MCF 10A (cell line): ENCODE data around the gene MAB21L4. TPM values are rescaled to one million over a fixed set of nuclear protein-coding genes. Genes with fewer than 3 reads are reported as not detected.
A peak's percentile ranks its signal among the peaks of the same experiment; 100 is the strongest.

Source experiments
- BruUV-seq: library from RNA; stranded (reverse); fragments of 400-500 nt; replicated peaks from 2 replicates; lab custom pipeline; 2021; lab: Mats Ljungman, UMichigan
- CTCF ChIA-PET: fragments of 300-600 bp; sonication (Branson Sonifier 250); formaldehyde crosslinking; extraction: SDS; loops from one replicate; lab custom pipeline; 2021; ENCODE audit warnings: antibody characterized with exemption, inconsistent platforms; lab: Yijun Ruan, JAX
- POLR2A ChIA-PET: fragments of 300-600, 350-650 bp; sonication (Branson Sonifier 250); formaldehyde crosslinking; extraction: SDS; loops from one replicate; lab custom pipeline; 2020; ENCODE audit warnings: antibody characterized with exemption, inconsistent platforms; lab: Yijun Ruan, JAX
- DNase-seq: peaks from one replicate; pipeline ENCODE4 v3.0.0-alpha.2; 2018; ENCODE audit not compliant: unreplicated experiment
- H3K27ac Mint-ChIP-seq: one replicate; pipeline ENCODE4 v1.8.0; 2022; ENCODE audit warnings: mild to moderate bottlenecking, low read depth, mixed read lengths; ENCODE audit not compliant: unreplicated experiment
- H3K27me3 Mint-ChIP-seq: one replicate; pipeline ENCODE4 v1.8.0; 2022; ENCODE audit warnings: mixed read lengths; ENCODE audit not compliant: insufficient read depth, unreplicated experiment
- H3K36me3 Mint-ChIP-seq: one replicate; pipeline ENCODE4 v1.8.0; 2022; ENCODE audit warnings: mild to moderate bottlenecking, moderate library complexity, mixed read lengths; ENCODE audit not compliant: insufficient read depth, unreplicated experiment
- H3K4me1 Mint-ChIP-seq: one replicate; pipeline ENCODE4 v1.8.0; 2022; ENCODE audit warnings: mixed read lengths; ENCODE audit not compliant: insufficient read depth, unreplicated experiment
- H3K4me3 Mint-ChIP-seq: one replicate; pipeline ENCODE4 v1.8.0; 2022; ENCODE audit warnings: mild to moderate bottlenecking, moderate library complexity, mixed read lengths; ENCODE audit not compliant: unreplicated experiment
- H3K9me3 Mint-ChIP-seq: one replicate; pipeline ENCODE4 v1.8.0; 2022; ENCODE audit warnings: mixed read lengths; ENCODE audit not compliant: unreplicated experiment
- CTCF ChIP-seq: fragments of 200-600 bp; IDR thresholded peaks from one replicate; pipeline ENCODE4 v1.8.0; 2022; ENCODE audit warnings: antibody characterized with exemption, mild to moderate bottlenecking; ENCODE audit not compliant: unreplicated experiment
- intact Hi-C: fragments of 100-400 bp; cut with micrococcal nuclease; formaldehyde crosslinking; loops from 2 replicates; pipeline ENCODE4 v1.14.1; 2022
- total RNA-seq: library from RNA; stranded (reverse); gene quantifications from 2 replicates; pipeline ENCODE4 v1.2.3, GENCODE V29; 2022

MAB21L4 gene
- total RNA-seq, 1 experiment from 2014 or later: not detected

- peak; percentile 55 for DNase-seq
- Mint-ChIP-seq H3K27ac (no peak within 1 kb of the TSS), H3K4me1 (peaks cover 13% of the 10 kb centered on the region), H3K27me3 (peaks cover 11% of the 10 kb centered on the region), H3K36me3 (no peaks in the 10 kb centered on the region), H3K4me3 (no peak within 1 kb of the TSS), H3K9me3 (no peaks in the 10 kb centered on the region)
- intact Hi-C loops: no loop called here
- CTCF ChIA-PET: interaction anchor here (0.6 to 1.4 kb wide), 2 partner anchors 17 to 1010 kb away, joined by 3 read pairs; no protein-coding TSS in a partner anchor
- POLR2A ChIA-PET: interaction anchor here (0.6 kb wide), 1 partner anchor 193 kb away, joined by 3 read pairs; no protein-coding TSS in a partner anchor
- no peak for TF ChIP-seq CTCF
- BruUV-seq: no TSS peak
Observed at GRCh38 chr2:240868286-240869108, 27.5 kb downstream of the MAB21L4 start, which contains the start of gene AGXT. Gene AGXT, plus strand, starts transcription at chr2:240868824. Its CDS starts 42 bp downstream, at chr2:240868866.

GRCh38 chr2:240865391-240865790 lies 30.6 kb downstream of the MAB21L4 start:
- no TSS peak for BruUV-seq

GRCh38 chr2:240864475-240864874 lies 31.5 kb downstream of the MAB21L4 start:
- Mint-ChIP-seq H3K27ac (no peak overlapping the region), H3K4me3 (no peak overlapping the region), H3K9me3 (no peaks in the 10 kb centered on the region), H3K36me3 (no peaks in the 10 kb centered on the region), H3K27me3 (peaks cover 11% of the 10 kb centered on the region), H3K4me1 (peaks cover 13% of the 10 kb centered on the region)
- DNase-seq: no peak
- CTCF ChIA-PET: interaction anchor here (0.7 kb wide), 1 partner anchor 352 kb away, joined by 3 read pairs; no protein-coding TSS in a partner anchor
- TF ChIP-seq CTCF: no peak
- BruUV-seq: no TSS peak
- POLR2A ChIA-PET: no interaction called here
- intact Hi-C loops: no loop called here

More at GRCh38 chr2:240865391-240865790, 30.6 kb downstream of the MAB21L4 start:
- H3K4me3 Mint-ChIP-seq: no peak overlapping the region
- no peaks in the 10 kb centered on the region for H3K36me3 Mint-ChIP-seq
- no peaks in the 10 kb centered on the region for H3K9me3 Mint-ChIP-seq
- POLR2A ChIA-PET: no interaction called here
- intact Hi-C loops: no loop called here
- TF ChIP-seq CTCF: no peak
- CTCF ChIA-PET: no interaction called here
- DNase-seq: no peak
- peaks cover 11% of the 10 kb centered on the region for H3K27me3 Mint-ChIP-seq
- no peak overlapping the region for H3K27ac Mint-ChIP-seq
- peaks cover 13% of the 10 kb centered on the region for H3K4me1 Mint-ChIP-seq

- no peak overlapping the region for H3K27ac Mint-ChIP-seq
- no peak for DNase-seq
- BruUV-seq: no TSS peak
- TF ChIP-seq CTCF: no peak
- no peaks in the 10 kb centered on the region for H3K36me3 Mint-ChIP-seq
- H3K4me3 Mint-ChIP-seq: no peak overlapping the region
- intact Hi-C loops: no loop called here
- ChIA-PET CTCF (interaction anchor here (0.6 to 3.8 kb wide), 6 partner anchors 10 to 402 kb away, joined by 3 to 25 read pairs (median 3); no protein-coding TSS in a partner anchor), POLR2A (interaction anchor here (0.6 to 1.3 kb wide), 2 partner anchors 12 to 147 kb away, joined by 3 read pairs; no protein-coding TSS in a partner anchor)
- peaks cover 11% of the 10 kb centered on the region for H3K27me3 Mint-ChIP-seq
- H3K4me1 Mint-ChIP-seq: peaks cover 5% of the 10 kb centered on the region
- H3K9me3 Mint-ChIP-seq: no peaks in the 10 kb centered on the region
Observed at GRCh38 chr2:240861547-240861946, 34.4 kb downstream of the MAB21L4 start.
